ENCODE data around the gene MACROD2.

DNA sequence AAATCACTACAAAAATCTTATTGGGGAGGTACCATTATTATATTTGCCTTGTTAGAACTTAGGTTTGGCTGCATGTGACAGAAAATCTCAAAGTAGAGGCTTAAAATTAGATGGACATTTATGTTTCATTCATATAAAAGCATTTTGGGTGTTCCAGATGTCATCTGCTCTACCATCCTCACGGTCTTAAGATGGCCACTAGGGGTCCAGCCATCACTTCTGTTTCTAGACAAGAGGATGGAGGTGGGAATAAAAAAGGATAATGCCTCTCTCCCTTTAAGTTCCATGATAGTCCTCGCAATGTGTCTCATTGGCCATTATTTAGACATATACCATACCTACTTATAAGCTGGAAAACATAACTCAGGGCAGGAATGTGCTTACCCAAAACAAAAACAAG lies 1648.4 kb downstream of the MACROD2 start:
- TF ChIP-seq, protein P1, sequence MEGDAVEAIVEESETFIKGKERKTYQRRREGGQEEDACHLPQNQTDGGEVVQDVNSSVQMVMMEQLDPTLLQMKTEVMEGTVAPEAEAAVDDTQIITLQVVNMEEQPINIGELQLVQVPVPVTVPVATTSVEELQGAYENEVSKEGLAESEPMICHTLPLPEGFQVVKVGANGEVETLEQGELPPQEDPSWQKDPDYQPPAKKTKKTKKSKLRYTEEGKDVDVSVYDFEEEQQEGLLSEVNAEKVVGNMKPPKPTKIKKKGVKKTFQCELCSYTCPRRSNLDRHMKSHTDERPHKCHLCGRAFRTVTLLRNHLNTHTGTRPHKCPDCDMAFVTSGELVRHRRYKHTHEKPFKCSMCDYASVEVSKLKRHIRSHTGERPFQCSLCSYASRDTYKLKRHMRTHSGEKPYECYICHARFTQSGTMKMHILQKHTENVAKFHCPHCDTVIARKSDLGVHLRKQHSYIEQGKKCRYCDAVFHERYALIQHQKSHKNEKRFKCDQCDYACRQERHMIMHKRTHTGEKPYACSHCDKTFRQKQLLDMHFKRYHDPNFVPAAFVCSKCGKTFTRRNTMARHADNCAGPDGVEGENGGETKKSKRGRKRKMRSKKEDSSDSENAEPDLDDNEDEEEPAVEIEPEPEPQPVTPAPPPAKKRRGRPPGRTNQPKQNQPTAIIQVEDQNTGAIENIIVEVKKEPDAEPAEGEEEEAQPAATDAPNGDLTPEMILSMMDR (IDR thresholded peaks at IDR 0.05): no peak
- TF ChIP-seq POLR2A (IDR thresholded peaks at IDR 0.05): no peak

Measured in body of pancreas (tissue), 4 donors.